GM12878 (cell line): ENCODE data around the gene CLEC7A. TPM values are rescaled to one million over a fixed set of nuclear protein-coding genes. Genes with fewer than 3 reads are reported as not detected.

Experiments used
- polyA plus RNA-seq, 11 experiments: library from polyadenylated mRNA; depleted of rRNA in 4 of 11; unstranded in 6 of 11; stranded (reverse) in 5 of 11; fragments of >200 nt; fragmentation: Nextera tagmentation in 4 of 11; fragmentation: Illumina TruSeq in 1 of 11; extraction: Ambion mirVana in 4 of 11; extraction: Trizol in 1 of 11; gene quantifications; 1 replicate in 1 of 11; 2 replicates in 10 of 11; pipeline versions ENCODE4 v1.2.1 to v1.2.3, GENCODE V29; 2011 to 2016; ENCODE audit warnings: inconsistent platforms in 2 of 11, missing spikeins in 2 of 11, low read depth in 1 of 11
- total RNA-seq, 4 experiments: library from RNA; depleted of rRNA in 3 of 4; stranded (reverse); fragments of >200 nt in 3 of 4; fragmentation: Illumina TruSeq in 1 of 4; extraction: Trizol in 1 of 4; gene quantifications; 2 replicates each; pipeline versions ENCODE4 v1.2.1 to v1.2.3, GENCODE V29; 2013 to 2021

Gene CLEC7A
- total and polyA plus RNA-seq, 10 of the 15 experiments (the other 5 are each of a cell fraction or from before 2014, with no cell fraction given) = not detected

Other genes with a start within 250 kb of the CLEC7A start
Only the 7 nearest of the 11 such genes appear.
- gene CLEC1B, start 131.1 kb downstream of the CLEC7A start, total RNA-seq (2014; rRNA removed) = not detected in 2 replicates
- not detected in 2 replicates for gene CLEC1B, start 131.1 kb downstream of the CLEC7A start, total RNA-seq (2014; rRNA removed; fragmentation: Illumina TruSeq; extraction: Trizol)
- not detected in 2 replicates for gene CLEC1B, start 131.1 kb downstream of the CLEC7A start, total RNA-seq (2021)
- not detected in 2 replicates for gene CLEC1B, start 131.1 kb downstream of the CLEC7A start, polyA plus RNA-seq (2011; rRNA removed)
- gene CLEC1B, start 131.1 kb downstream of the CLEC7A start, polyA plus RNA-seq (2014; fragmentation: Illumina TruSeq; extraction: Trizol) = not detected in 2 replicates
- not detected for gene CLEC1B, start 131.1 kb downstream of the CLEC7A start, polyA plus RNA-seq (2014; fragmentation: Nextera tagmentation; extraction: Ambion mirVana)
- not detected in 2 replicates for gene CLEC1B, start 131.1 kb downstream of the CLEC7A start, polyA plus RNA-seq (2014; rRNA removed)
- not detected for gene CLEC1B, start 131.1 kb downstream of the CLEC7A start, polyA plus RNA-seq (2016; fragmentation: Nextera tagmentation; extraction: Ambion mirVana)
- not detected in 2 replicates for gene CLEC12B, start 119.6 kb downstream of the CLEC7A start, total RNA-seq (2014; rRNA removed)
- gene CLEC12B, start 119.6 kb downstream of the CLEC7A start, total RNA-seq (2014; rRNA removed; fragmentation: Illumina TruSeq; extraction: Trizol) = not detected in 2 replicates
- gene CLEC12B, start 119.6 kb downstream of the CLEC7A start, total RNA-seq (2021) = not detected in 2 replicates
- gene CLEC12B, start 119.6 kb downstream of the CLEC7A start, polyA plus RNA-seq (2011; rRNA removed) = not detected in 2 replicates
- not detected in 2 replicates for gene CLEC12B, start 119.6 kb downstream of the CLEC7A start, polyA plus RNA-seq (2014; fragmentation: Illumina TruSeq; extraction: Trizol)
- not detected for gene CLEC12B, start 119.6 kb downstream of the CLEC7A start, polyA plus RNA-seq (2014; fragmentation: Nextera tagmentation; extraction: Ambion mirVana)
- not detected in 2 replicates for gene CLEC12B, start 119.6 kb downstream of the CLEC7A start, polyA plus RNA-seq (2014; rRNA removed)
- not detected for gene CLEC12B, start 119.6 kb downstream of the CLEC7A start, polyA plus RNA-seq (2016; fragmentation: Nextera tagmentation; extraction: Ambion mirVana)
- not detected in 2 replicates for gene CLEC9A, start 99.5 kb downstream of the CLEC7A start, total RNA-seq (2014; rRNA removed)
- gene CLEC9A, start 99.5 kb downstream of the CLEC7A start, total RNA-seq (2014; rRNA removed; fragmentation: Illumina TruSeq; extraction: Trizol) = not detected in 2 replicates
- gene CLEC9A, start 99.5 kb downstream of the CLEC7A start, total RNA-seq (2021) = not detected in 2 replicates
- gene CLEC9A, start 99.5 kb downstream of the CLEC7A start, polyA plus RNA-seq (2011; rRNA removed) = not detected in 2 replicates
- gene CLEC9A, start 99.5 kb downstream of the CLEC7A start, polyA plus RNA-seq (2014; fragmentation: Illumina TruSeq; extraction: Trizol) = not detected in 2 replicates
- not detected for gene CLEC9A, start 99.5 kb downstream of the CLEC7A start, polyA plus RNA-seq (2014; fragmentation: Nextera tagmentation; extraction: Ambion mirVana)
- not detected in 2 replicates for gene CLEC9A, start 99.5 kb downstream of the CLEC7A start, polyA plus RNA-seq (2014; rRNA removed)
- gene CLEC9A, start 99.5 kb downstream of the CLEC7A start, polyA plus RNA-seq (2016; fragmentation: Nextera tagmentation; extraction: Ambion mirVana) = not detected
- not detected in 2 replicates for gene CLEC1A, start 31.2 kb downstream of the CLEC7A start, total RNA-seq (2014; rRNA removed)
- not detected in 2 replicates for gene CLEC1A, start 31.2 kb downstream of the CLEC7A start, total RNA-seq (2014; rRNA removed; fragmentation: Illumina TruSeq; extraction: Trizol)
- not detected in 2 replicates for gene CLEC1A, start 31.2 kb downstream of the CLEC7A start, total RNA-seq (2021)
- not detected in 2 replicates for gene CLEC1A, start 31.2 kb downstream of the CLEC7A start, polyA plus RNA-seq (2011; rRNA removed)
- gene CLEC1A, start 31.2 kb downstream of the CLEC7A start, polyA plus RNA-seq (2014; fragmentation: Illumina TruSeq; extraction: Trizol) = not detected in 2 replicates
- not detected for gene CLEC1A, start 31.2 kb downstream of the CLEC7A start, polyA plus RNA-seq (2014; fragmentation: Nextera tagmentation; extraction: Ambion mirVana)
- not detected in 2 replicates for gene CLEC1A, start 31.2 kb downstream of the CLEC7A start, polyA plus RNA-seq (2014; rRNA removed)
- gene CLEC1A, start 31.2 kb downstream of the CLEC7A start, polyA plus RNA-seq (2016; fragmentation: Nextera tagmentation; extraction: Ambion mirVana) = not detected
- gene OLR1, start 41.9 kb upstream of the CLEC7A start, total RNA-seq (2014; rRNA removed) = not detected in 2 replicates
- gene OLR1, start 41.9 kb upstream of the CLEC7A start, total RNA-seq (2014; rRNA removed; fragmentation: Illumina TruSeq; extraction: Trizol) = not detected in 2 replicates
- 0.08 TPM in 1 of 2 replicates, not detected in the other for gene OLR1, start 41.9 kb upstream of the CLEC7A start, total RNA-seq (2021)
- not detected in 2 replicates for gene OLR1, start 41.9 kb upstream of the CLEC7A start, polyA plus RNA-seq (2011; rRNA removed)
- gene OLR1, start 41.9 kb upstream of the CLEC7A start, polyA plus RNA-seq (2014; fragmentation: Illumina TruSeq; extraction: Trizol) = not detected in 2 replicates
- gene OLR1, start 41.9 kb upstream of the CLEC7A start, polyA plus RNA-seq (2014; fragmentation: Nextera tagmentation; extraction: Ambion mirVana) = not detected
- gene OLR1, start 41.9 kb upstream of the CLEC7A start, polyA plus RNA-seq (2014; rRNA removed) = not detected in 2 replicates
- gene OLR1, start 41.9 kb upstream of the CLEC7A start, polyA plus RNA-seq (2016; fragmentation: Nextera tagmentation; extraction: Ambion mirVana) = not detected
- gene TMEM52B, start 48.8 kb upstream of the CLEC7A start, total RNA-seq (2014; rRNA removed) = not detected in 2 replicates
- not detected in 2 replicates for gene TMEM52B, start 48.8 kb upstream of the CLEC7A start, total RNA-seq (2014; rRNA removed; fragmentation: Illumina TruSeq; extraction: Trizol)
- not detected in 2 replicates for gene TMEM52B, start 48.8 kb upstream of the CLEC7A start, total RNA-seq (2021)
- not detected in 2 replicates for gene TMEM52B, start 48.8 kb upstream of the CLEC7A start, polyA plus RNA-seq (2011; rRNA removed)
- gene TMEM52B, start 48.8 kb upstream of the CLEC7A start, polyA plus RNA-seq (2014; fragmentation: Illumina TruSeq; extraction: Trizol) = not detected in 2 replicates
- not detected for gene TMEM52B, start 48.8 kb upstream of the CLEC7A start, polyA plus RNA-seq (2014; fragmentation: Nextera tagmentation; extraction: Ambion mirVana)
- gene TMEM52B, start 48.8 kb upstream of the CLEC7A start, polyA plus RNA-seq (2014; rRNA removed) = 0.05 TPM in 1 of 2 replicates, not detected in the other
- not detected for gene TMEM52B, start 48.8 kb upstream of the CLEC7A start, polyA plus RNA-seq (2016; fragmentation: Nextera tagmentation; extraction: Ambion mirVana)
- 2.1 and 3.2 TPM in 2 replicates for gene GABARAPL1, start 82.7 kb upstream of the CLEC7A start, total RNA-seq (2014; rRNA removed)
- 2.0 and 2.4 TPM in 2 replicates for gene GABARAPL1, start 82.7 kb upstream of the CLEC7A start, total RNA-seq (2014; rRNA removed; fragmentation: Illumina TruSeq; extraction: Trizol)
- gene GABARAPL1, start 82.7 kb upstream of the CLEC7A start, total RNA-seq (2021) = 2.7 and 3.6 TPM in 2 replicates
- gene GABARAPL1, start 82.7 kb upstream of the CLEC7A start, polyA plus RNA-seq (2011; rRNA removed) = 0.71 and 0.99 TPM in 2 replicates
- gene GABARAPL1, start 82.7 kb upstream of the CLEC7A start, polyA plus RNA-seq (2014; fragmentation: Illumina TruSeq; extraction: Trizol) = 3.1 and 11.1 TPM in 2 replicates
- gene GABARAPL1, start 82.7 kb upstream of the CLEC7A start, polyA plus RNA-seq (2014; fragmentation: Nextera tagmentation; extraction: Ambion mirVana) = under 1 TPM; 0.55 to 0.71 TPM
- 3.7 and 4.8 TPM in 2 replicates for gene GABARAPL1, start 82.7 kb upstream of the CLEC7A start, polyA plus RNA-seq (2014; rRNA removed)
- under 1 TPM; 0.42 to 0.75 TPM for gene GABARAPL1, start 82.7 kb upstream of the CLEC7A start, polyA plus RNA-seq (2016; fragmentation: Nextera tagmentation; extraction: Ambion mirVana)